HG02798 (cell line): Measurements from ENCODE around the gene LRRTM4.
"Not testable (repeated sequence)": the region's sequence is repeated elsewhere in the genome, so short reads cannot be mapped to it uniquely, and the experiment has no call there.

Experiments used
- ATAC-seq: cut with Tn5 transposase; IDR thresholded peaks from one replicate; pipeline ENCODE4 v1.9.1; 2021; ENCODE audit warnings: mild to moderate bottlenecking; ENCODE audit not compliant: unreplicated experiment, poor library complexity

LRRTM4 gene

DNA sequence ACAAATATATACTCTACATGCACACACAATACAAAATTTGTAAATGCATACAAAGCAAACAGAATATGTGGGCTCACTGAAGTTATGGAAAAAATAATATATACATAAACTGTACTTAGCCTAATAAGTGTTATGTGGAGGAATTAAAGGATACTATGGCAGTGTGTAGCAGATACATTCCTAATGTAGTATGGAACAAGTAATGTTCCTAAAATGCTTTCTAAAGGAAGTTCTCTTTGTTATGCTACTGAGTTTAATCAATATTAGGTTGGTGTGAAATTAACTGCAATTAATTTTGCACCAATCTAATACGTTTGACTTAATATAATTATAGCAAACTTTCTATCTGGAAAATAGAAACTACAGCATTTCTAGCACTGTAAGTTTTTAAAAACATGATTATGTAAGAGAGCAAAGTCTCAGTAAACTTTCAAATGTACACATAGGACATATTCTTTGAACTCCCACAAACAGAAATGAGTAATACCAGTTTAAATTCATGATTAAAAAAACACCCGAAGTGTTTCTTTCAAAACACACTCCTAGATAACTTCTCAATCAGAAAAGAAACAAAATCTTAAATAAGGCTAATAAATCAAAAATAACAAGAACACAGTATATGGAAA is 331.3 kb downstream of the LRRTM4 start:
- ATAC-seq: no peak

DNA sequence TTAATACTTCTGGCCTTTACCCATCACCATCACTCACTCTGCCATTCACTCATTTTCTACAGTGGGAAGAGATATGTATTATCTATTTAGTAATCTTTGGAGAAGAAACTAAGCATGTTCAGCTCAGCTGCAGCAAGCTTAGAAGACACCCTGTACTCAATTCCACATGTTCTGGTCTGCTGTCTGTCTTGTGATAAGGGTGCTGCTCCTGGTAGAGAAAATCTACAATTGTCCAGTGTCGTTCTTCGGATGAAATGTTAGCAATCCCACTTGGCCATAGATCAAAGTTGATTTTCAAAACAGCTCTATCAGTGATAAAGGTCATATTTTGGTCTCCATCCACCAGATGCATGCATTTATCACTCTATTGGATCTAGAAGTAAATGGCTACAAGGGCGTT is 337.1 kb downstream of the LRRTM4 start:
- no peak for ATAC-seq

DNA sequence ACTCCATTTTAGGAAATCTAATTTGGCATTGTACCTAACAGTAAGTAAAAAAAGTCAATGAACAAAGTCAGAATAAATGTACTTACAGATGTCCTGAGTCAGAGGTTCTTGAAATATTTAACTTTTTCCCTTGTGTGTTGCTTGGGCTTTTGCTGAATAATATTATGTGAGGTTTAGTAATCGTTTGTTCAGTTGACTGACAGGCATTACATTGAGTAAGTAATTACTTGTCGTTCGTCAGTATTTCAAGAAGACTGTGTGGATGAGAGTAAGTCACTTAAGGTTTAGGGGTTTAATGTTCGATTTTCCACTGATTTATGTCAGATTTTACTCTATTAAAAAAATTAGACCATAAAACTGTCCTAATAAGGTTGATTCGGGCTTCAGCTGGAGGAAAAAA is 342.9 kb downstream of the LRRTM4 start:
- no peak for ATAC-seq

DNA sequence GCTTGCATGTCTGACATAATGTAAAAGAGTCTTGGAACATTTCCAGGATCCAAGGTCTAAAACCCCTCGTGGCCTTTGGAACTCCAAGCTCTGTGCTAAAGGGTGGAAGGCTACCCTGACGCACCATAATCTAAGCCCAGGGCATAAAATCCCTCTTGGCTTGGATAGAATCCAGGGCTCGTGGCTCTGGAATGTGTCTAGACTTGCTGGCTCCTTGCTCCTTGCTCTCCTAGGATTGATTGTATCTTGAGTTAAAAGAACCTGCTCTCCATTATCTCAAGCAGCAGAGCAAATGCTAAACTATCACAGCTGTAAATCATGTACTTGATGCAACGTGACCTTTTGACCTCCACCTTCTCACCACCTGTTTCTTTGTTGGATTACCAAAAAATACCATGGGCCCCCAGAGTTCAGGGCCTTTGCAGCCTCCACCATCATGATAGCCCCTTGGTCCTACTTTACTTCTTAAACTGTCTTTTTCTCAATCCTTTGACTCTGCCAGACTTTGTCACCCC is 346.9 kb downstream of the LRRTM4 start:
- ATAC-seq: not testable (repeated sequence)

DNA sequence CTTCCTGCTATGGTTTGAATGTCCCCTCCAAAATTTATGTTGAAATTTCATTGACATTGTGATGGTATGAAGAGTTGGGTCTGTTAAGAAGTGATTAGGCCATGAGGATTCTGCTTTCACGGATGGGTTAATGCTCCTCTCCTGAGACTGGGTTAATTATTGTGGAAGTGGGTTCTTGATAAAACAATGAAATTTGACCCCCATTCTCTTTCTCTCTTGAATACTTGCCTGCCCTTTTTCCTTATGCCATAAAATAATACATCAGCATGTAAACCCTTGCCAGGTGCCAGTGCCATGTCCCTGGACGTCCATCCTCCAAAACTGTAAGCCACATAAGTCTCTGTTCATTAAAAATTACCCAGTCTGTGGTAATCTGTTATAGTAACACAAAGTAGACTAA is 352.8 kb downstream of the LRRTM4 start:
- ATAC-seq: no peak

DNA sequence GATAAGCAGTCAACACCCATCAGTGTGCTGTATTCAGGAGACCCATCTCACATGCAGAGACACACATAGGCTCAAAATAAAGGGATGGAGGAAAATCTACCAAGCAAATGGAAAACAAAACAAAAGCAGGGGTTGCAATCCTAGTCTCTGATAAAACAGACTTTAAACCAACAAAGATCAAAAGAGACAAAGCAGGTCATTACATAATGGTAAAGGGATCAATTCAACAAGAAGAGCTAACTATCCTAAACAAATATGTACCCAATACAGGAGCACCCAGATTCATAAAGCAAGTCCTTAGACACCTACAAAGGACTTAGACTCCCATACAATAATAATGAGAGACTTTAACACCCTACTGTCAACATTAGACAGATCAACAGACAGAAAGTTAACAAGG is 358.2 kb downstream of the LRRTM4 start:
- ATAC-seq: not testable (repeated sequence)

DNA sequence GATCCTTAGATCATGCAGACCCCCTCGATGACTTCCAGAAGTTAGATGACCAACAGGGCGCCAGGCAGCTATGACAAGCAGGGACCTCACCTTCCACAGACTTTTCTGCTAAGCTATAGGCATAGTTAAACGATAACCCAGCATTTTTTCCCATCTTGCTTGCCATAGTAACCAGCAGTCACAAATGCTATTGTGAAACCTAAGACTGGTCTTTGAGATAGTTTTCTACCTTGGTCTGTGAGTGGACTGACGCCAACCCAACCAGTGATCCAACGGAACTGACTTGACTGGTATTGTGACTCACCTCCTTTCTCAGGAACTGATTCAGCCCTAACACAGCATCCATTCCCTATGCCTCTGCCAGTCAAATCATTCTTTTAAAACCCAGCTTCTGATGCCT is 361.2 kb downstream of the LRRTM4 start:
- no peak for ATAC-seq

DNA sequence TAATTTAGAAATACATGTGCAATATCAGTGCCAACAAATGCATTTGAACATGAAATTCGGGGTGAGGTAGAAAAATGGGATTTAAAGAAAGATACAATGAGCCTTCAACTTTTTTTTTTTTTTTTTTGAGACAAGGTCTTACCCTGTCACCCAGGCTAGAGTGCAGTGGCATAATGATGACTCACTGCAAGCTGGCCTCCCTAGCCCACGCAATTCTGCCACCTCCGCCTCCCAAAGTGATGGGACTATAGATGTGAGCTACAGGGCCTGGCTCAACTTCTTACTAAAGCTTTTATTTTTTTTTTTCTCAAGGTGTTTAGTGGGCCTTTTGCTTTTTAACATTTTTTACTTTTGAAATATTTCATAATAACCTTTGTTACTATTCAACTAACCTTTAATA is 365.6 kb downstream of the LRRTM4 start:
- no peak for ATAC-seq

DNA sequence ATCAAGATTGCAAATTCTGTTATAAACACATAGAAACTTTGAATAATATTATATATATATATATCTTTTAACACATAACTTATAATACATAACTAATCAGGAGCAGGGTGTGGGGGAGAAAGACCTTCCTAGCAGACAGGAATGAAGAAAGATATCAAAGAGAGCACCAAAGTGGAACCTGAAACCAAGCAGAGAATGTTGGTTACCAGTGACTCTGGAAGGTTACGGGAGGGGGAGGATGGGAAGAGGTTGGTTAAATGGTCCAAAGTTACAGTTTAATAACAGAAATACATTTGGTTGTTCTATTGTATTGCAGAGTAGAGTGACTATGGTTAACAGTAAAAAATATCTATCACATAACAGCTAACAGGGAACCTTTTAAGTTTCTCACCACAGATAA is 366.7 kb downstream of the LRRTM4 start:
- no peak for ATAC-seq

DNA sequence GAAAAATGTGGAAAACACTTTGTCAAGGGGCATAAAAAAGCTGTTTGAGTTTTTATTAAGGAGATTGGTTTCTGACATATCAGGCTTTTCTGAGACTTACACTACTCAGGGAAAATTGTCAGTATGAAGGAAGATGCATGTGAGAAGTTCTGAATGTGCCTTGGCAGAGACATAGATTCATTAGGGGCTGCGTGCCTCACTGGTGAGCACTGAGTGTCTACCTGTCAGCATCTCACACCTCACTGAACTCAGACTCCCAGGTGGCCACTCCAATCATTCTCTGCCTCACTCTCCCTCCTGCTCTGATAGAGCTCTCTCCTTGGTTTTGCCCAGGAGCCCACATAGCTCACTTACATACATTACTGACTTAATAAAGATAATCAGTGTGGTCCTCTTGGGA is 372.6 kb downstream of the LRRTM4 start:
- ATAC-seq: no peak

DNA sequence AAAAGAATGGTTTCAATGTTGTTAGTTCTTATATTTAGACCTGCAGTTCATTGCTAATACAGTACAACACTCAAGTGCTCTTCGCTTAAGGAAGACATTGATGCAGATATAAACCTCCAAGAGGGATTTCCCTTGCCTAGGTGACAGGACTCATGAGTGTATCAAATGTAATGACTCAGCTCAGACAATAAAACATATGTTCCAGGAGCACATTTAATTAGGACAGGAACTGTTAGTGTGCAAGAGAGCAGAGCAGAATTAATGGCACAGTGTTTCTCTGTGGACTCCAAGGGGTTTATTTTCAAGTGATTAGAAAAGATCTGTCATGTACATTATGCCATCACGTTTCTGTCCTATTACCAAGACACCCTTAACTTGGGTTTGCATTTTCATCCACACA is 375.0 kb downstream of the LRRTM4 start:
- no peak for ATAC-seq

DNA sequence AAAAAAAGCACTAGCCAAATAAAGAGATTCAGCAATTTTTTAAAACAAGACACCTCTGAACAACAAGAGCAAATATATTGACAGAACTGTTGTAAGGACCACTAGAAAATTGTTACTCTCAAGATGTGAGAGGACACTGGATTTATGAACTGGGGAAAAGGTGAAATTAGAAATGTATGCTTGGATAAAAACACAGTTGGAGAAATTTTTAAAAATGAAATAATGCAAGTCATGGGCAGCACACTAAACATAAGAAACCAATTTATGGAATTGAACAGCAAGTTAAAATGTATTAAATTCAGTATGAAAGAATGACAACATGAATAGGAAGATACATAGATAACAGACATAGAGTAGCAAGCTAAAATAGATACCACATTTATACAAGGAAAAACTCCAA is 377.4 kb downstream of the LRRTM4 start:
- no peak for ATAC-seq

DNA sequence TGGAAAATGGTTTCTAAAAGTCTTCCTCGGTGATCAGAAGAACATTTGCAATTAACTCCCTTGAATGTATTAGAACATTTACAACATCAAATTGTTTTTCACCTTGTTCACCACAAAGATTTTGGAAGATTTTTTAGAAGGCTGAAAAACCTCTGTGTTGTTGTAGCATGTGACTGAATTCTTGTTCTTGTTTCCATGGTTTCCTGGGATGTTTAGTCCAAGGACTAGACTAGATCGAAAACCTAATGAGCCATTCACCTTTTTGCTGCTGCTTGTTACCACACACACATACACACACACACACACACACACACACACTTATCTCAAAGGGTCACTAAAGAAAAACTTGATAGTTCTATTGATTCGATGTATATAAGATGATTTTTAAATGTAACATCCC is 380.0 kb downstream of the LRRTM4 start:
- no peak for ATAC-seq

DNA sequence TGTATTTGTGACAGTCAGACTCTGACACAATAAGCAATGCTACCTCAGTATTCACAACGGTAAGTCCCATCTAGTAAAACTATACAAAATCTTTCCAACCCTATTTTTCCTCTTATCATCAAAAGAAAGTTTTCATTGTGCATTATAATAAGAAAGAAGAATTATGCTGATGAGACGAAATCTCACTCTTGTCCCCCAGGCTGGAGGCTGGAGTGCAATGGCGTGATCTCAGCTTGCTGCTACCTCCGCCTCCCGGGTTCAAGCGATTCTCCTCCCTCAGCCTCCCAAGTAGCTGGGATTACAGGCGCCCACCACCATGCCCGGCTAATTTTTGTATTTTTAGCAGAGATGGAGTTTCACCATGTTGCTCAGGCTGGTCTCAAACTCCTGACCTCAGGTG is 393.7 kb downstream of the LRRTM4 start:
- not testable (repeated sequence) for ATAC-seq

DNA sequence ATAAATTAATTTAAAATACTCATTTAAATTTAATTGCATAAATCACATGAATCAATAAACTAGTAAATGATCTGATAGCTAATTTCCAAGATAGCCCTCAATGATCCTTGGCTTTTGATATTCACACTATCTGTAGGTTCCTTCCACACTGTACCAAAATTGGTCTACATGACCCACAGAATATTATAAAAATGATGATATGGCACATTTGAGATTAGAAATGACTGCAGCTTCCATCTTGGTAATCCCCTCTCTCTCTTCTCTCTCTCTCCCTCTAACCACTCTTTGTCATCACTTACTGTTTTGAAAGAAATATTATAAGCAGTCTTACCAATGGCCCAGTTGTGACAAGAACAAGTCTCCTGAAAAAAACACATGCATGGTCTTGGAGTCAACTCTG is 394.8 kb downstream of the LRRTM4 start:
- ATAC-seq: no peak

DNA sequence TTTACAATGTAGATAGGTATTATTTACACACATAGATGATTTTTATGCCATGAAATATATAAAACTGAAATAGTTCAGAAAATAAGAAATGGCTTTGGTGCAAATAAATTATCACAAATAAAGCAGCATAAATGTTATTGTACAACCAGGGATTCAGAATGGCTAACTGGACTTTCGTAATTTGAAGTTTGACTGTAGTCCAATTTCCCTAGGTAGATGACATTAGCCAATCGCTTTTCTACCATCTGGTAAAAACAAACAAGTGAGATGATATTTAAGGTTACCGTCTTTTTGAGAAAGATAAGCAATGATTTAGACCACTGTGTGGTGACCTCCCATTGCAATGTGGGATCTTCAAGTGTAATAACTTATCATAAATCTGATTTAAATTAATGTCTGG is 400.7 kb downstream of the LRRTM4 start:
- no peak for ATAC-seq

DNA sequence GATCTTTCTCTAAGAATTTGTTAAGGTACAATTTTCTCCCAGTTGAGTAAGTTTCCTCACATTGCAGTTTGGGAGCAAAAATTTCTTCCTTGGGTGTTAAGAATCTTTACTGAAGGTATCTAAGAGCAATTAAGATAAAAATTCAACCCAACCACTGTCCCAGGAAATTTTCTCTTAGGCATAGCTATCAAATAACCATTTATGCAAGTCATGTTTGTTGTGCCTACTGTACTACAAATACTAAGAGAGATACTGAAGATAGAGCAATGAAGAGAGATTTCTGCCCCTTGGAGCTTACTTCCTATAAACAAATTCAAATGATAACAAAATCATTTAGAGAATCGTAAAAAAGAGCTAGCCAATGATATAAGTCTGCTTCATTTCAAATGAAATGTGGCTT is 402.8 kb downstream of the LRRTM4 start:
- no peak for ATAC-seq

DNA sequence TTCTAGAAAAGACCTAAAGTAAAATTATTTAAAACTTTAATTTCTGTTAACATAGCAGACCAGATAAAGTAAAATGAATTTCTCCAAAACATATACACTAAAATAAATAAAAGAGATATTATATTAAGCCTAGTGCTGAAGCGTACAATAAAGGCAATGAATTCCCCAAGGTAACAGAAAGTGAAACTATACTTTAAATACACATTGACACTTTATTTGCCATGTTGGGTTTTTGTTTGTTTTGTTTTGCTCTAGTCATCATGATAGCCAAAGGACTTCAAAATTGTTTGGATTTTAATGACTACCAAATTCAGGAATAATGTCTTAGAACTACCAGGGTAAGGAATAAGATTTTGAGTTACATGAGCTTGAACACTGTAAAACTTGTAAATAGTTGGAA is 413.3 kb downstream of the LRRTM4 start:
- ATAC-seq: no peak

DNA sequence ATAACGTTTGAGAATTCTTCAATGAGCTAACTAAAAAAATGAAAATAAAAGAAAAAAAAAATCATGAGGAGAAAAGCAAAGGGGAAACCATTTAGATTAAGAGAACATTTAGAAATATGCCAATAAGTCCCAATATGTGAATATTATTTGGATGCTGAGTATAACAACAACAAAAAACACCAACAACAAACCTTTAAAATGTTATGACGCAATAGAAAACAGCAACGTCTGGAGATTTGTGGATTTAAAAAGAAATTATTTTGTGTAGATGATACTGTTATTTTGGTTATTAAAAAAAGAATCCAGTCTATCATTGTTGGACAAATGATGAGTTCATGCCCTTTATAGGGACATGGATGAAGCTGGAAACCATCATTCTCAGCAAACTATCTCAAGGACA is 417.2 kb downstream of the LRRTM4 start:
- ATAC-seq: no peak

DNA sequence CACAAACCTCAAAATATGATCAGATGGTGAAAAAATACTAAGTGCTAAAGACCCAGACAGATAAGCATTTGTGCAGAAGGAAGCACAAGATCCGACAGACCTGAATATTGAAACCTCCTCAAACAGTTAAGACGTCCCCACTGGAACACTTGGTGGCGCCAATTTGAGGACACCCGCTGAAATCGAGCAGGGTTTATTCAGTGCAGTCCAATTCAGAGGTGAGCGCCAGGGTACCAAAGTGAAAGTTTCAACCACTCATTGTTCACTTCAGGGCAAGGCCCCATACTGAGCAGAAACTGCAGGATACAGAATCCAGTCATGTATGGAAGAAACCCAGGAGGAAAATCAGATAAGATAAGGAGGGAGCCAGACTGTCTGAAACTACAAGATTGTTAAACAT is 417.6 kb downstream of the LRRTM4 start:
- ATAC-seq: no peak

DNA sequence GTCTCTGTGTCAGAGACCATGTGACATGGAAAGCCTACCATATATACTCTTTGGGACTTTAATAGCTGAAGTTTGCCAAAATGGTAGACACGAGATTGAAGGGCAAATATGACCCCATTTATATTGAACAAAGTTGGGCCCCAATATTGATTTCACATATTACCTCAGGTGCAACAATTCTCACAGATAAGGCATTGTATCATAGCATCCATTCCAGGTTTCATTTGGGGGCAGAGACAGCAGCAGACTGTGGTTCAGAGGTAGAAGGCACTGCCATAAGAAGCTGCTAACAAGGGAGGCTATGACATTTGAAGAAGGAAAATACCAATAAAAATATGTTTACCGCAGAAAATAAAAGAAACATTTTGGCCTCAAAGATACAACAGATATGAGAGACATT is 419.2 kb downstream of the LRRTM4 start:
- no peak for ATAC-seq

DNA sequence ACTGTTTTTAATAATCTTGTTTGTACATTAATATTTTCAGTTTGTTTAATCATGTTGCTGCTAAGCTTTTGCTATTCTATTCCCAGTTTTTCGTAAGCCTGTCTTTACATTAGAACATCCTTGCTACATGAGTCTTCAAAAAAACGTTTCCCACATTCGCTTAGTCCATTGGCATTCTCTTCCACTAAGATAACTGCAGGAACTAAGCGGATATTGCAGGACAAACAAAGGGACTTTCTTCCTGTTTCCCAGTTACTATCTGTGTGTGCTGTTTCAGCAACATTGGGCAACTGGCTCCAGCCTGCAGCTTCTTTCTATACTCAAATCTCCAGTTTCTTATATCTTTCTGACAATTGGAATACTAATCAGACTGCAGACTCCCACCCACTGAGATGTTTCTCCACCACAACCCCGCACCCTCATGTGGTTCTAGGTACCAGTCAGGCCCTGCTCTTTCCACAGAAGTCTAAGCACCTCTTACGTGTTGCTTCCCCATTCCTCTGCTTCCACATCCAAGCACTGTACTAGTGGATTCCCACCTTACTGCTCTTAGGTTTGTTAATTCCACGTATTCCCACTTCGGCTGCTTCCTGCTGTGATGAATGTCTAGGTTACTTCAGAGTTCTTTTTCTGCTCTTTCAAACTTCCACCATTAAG is 420.3 kb downstream of the LRRTM4 start:
- no peak for ATAC-seq
